AG04449 (cell line): Measurements from ENCODE around the gene ZNF524.
A peak's percentile ranks its signal among the peaks of the same experiment; 100 is the strongest.

Source experiments
- CTCF ChIA-PET: fragments of 350-600 bp; formaldehyde crosslinking; extraction: SDS; loops from one replicate; lab custom pipeline; 2021; ENCODE audit warnings: antibody characterized with exemption; lab: Yijun Ruan, JAX
- POLR2A ChIA-PET: fragments of 400-600, 350-600 bp; formaldehyde crosslinking; extraction: SDS; loops from one replicate; lab custom pipeline; 2020; ENCODE audit warnings: antibody characterized with exemption, inconsistent platforms; lab: Yijun Ruan, JAX
- DNase-seq: peaks from one replicate; pipeline ENCODE4 v3.0.0-alpha.2; 2010; ENCODE audit warnings: low read depth, low spot score
- H3K4me3 ChIP-seq: 2 replicates; pipeline ENCODE4 v1.5.1; 2011; ENCODE audit warnings: low read depth, mild to moderate bottlenecking, control low read depth, low read length
- TF ChIP-seq, protein P1 (sequence below): IDR thresholded peaks from one replicate; pipeline ENCODE4 v1.5.1; 2011; ENCODE audit warnings: mild to moderate bottlenecking, moderate library complexity, low read length, control low read depth, inconsistent platforms; ENCODE audit not compliant: insufficient read depth; ENCODE audit errors: missing control alignments

ZNF524 gene

DNA sequence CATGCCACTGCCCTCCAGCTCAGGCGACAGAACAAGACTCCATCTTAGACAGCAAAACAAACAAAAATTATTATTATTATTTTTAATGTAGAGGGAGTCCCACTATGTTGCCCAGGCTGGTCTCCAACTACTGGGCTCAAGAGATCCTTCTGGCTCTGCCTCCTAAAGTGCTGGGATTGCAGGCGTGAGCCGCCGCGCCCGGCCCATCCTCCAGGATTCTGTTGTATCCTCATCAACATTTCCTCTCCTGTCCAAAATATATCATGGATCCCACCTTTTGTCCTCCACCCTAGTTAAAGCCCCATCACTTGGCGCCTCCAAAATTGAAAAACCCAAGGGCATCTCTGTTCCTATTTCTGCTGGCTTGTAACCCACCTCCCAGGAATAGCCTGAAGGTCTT, 23.0 kb downstream of the ZNF524 start:
- DNase-seq: no peak
- TF ChIP-seq, protein P1, sequence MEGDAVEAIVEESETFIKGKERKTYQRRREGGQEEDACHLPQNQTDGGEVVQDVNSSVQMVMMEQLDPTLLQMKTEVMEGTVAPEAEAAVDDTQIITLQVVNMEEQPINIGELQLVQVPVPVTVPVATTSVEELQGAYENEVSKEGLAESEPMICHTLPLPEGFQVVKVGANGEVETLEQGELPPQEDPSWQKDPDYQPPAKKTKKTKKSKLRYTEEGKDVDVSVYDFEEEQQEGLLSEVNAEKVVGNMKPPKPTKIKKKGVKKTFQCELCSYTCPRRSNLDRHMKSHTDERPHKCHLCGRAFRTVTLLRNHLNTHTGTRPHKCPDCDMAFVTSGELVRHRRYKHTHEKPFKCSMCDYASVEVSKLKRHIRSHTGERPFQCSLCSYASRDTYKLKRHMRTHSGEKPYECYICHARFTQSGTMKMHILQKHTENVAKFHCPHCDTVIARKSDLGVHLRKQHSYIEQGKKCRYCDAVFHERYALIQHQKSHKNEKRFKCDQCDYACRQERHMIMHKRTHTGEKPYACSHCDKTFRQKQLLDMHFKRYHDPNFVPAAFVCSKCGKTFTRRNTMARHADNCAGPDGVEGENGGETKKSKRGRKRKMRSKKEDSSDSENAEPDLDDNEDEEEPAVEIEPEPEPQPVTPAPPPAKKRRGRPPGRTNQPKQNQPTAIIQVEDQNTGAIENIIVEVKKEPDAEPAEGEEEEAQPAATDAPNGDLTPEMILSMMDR: no peak
- no peak overlapping the region for H3K4me3 ChIP-seq
- ChIA-PET CTCF (interaction anchor here (1.3 to 7.6 kb wide), 6 partner anchors 11 to 118 kb away, joined by 3 to 74 read pairs (median 21); partner anchors contain the start of gene ZNF865), POLR2A (no interaction called here)

DNA sequence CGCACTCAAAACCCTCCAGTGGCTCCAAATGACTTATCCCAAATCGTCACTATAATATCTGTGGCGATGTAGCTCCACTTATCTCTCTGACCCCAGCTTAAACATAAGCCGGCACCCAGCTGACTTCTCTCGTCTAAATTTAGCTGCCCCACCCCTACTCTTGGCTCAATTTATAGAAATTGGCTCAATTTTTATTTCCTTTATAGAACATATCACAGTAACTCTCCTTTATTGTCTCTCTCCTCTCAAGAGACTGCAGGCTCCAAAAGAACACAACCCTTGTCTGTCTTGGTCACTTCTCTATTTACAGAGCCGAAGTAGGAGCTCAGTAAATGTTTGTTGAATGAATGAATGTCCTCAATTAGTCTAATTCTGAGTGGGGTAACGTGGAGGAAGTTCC, 23.5 kb downstream of the ZNF524 start:
- POLR2A ChIA-PET: no interaction called here
- H3K4me3 ChIP-seq: peak overlapping the region; percentile 32
- TF ChIP-seq, protein P1: no peak
- DNase-seq: no peak
- CTCF ChIA-PET: interaction anchor here (1.3 to 7.6 kb wide), 7 partner anchors 11 to 483 kb away, joined by 3 to 74 read pairs (median 19); partner anchors contain the start of gene ZNF865

- peak within 1 kb of the TSS; percentile 78 for H3K4me3 ChIP-seq
- TF ChIP-seq, protein P1: no peak
- CTCF ChIA-PET: interaction anchor here (1.1 to 7.6 kb wide), 9 partner anchors 11 to 484 kb away, joined by 3 to 74 read pairs (median 18); partner anchors contain the start of gene ZNF865
- POLR2A ChIA-PET: interaction anchor here (0.6 to 1.6 kb wide), 10 partner anchors 10 to 409 kb away, joined by 3 to 6 read pairs (median 4); partner anchors contain the start of genes FIZ1, ZNF581 and ZNF865
- DNase-seq: no peak
Measured at GRCh38 chr19:55624109-55625003, 24.3 kb downstream of the ZNF524 start, which contains the start of gene ZNF784. TSS of gene ZNF784 (minus strand) at chr19:55624566. CDS start at chr19:55624561, 5 bp downstream.

GRCh38 chr19:55625004-55625326, 24.9 kb downstream of the ZNF524 start:
- ChIA-PET CTCF (interaction anchor here (0.6 to 7.6 kb wide), 11 partner anchors 10 to 484 kb away, joined by 3 to 74 read pairs (median 10); partner anchors contain the start of gene ZNF865), POLR2A (interaction anchor here (0.6 to 1.6 kb wide), 9 partner anchors 10 to 409 kb away, joined by 3 to 6 read pairs (median 4); partner anchors contain the start of genes FIZ1, ZNF581 and ZNF865)
- DNase-seq: no peak
- H3K4me3 ChIP-seq: peak overlapping the region; percentile 78
- TF ChIP-seq, protein P1: no peak

DNA sequence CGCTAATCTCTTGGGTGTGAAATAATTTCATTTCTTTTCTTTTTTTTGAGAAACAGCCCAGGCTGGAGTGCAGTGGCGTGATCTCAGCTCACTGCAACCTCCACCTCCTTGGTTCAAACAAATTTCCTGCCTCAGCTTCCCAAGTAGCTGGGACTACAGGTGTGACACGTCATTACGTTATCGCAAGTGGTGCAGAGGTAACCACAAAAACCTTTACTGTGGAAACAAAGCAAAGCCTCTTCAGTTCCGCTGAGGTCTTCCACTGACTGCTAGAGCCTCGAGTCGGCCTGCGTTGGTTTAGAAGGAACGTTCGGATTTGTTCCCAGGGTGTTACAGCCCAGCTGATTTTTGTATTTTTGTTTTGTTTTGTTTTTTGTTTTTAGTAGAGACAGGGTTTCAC, 26.3 kb downstream of the ZNF524 start:
- H3K4me3 ChIP-seq: no peak overlapping the region
- TF ChIP-seq, protein P1: no peak
- no peak for DNase-seq
- ChIA-PET POLR2A (no interaction called here), CTCF (interaction anchor here (0.7 to 7.6 kb wide), 9 partner anchors 9 to 486 kb away, joined by 3 to 74 read pairs (median 18); partner anchors contain the start of gene ZNF865)
